ENCODE measurements around the gene COTL1.

DNA sequence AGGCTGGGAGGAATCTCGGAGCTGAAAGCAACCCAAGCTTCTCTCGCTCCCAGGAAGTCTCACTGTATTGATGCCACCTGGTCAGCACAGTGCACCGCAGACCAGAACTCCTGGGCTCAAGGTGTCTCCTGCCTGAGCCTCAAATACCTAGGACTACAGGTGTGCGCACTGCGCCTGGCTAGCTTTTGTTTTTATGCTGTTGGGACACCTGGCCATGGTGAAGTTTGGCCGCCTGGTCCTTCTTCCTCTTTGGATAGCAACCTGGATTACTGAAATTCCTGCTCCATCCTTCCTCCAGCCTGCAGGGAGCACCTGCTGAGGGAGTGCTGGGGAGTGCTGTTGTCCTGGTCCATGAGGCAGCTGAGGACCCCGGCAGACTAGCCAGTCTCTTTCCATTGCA is 56.6 kb downstream of the COTL1 start:
- TF ChIP-seq, protein P1, sequence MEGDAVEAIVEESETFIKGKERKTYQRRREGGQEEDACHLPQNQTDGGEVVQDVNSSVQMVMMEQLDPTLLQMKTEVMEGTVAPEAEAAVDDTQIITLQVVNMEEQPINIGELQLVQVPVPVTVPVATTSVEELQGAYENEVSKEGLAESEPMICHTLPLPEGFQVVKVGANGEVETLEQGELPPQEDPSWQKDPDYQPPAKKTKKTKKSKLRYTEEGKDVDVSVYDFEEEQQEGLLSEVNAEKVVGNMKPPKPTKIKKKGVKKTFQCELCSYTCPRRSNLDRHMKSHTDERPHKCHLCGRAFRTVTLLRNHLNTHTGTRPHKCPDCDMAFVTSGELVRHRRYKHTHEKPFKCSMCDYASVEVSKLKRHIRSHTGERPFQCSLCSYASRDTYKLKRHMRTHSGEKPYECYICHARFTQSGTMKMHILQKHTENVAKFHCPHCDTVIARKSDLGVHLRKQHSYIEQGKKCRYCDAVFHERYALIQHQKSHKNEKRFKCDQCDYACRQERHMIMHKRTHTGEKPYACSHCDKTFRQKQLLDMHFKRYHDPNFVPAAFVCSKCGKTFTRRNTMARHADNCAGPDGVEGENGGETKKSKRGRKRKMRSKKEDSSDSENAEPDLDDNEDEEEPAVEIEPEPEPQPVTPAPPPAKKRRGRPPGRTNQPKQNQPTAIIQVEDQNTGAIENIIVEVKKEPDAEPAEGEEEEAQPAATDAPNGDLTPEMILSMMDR (CRISPR knock-in tag; IDR thresholded peaks at IDR 0.05), result no peak
- TF ChIP-seq RAD21 (CRISPR knock-in tag; IDR thresholded peaks at IDR 0.05), result no peak
- no peak for TF ChIP-seq KAT7 (CRISPR knock-in tag; IDR thresholded peaks at IDR 0.05; ENCODE audit: borderline replicate concordance)
- TF ChIP-seq ZNF138 (CRISPR knock-in tag; IDR thresholded peaks at IDR 0.05; ENCODE audit: low read depth), result no peak
- TF ChIP-seq, protein P2, sequence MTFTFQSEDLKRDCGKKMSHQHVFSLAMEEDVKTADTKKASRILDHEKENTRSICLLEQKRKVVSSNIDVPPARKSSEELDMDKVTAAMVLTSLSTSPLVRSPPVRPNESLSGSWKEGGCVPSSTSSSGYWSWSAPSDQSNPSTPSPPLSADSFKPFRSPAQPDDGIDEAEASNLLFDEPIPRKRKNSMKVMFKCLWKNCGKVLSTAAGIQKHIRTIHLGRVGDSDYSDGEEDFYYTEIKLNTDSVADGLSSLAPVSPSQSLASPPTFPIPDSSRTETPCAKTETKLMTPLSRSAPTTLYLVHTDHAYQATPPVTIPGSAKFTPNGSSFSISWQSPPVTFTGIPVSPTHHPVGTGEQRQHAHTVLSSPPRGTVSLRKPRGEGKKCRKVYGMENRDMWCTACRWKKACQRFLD (CRISPR knock-in tag; IDR thresholded peaks at IDR 0.05; ENCODE audit: borderline replicate concordance), result no peak
- no peak for TF ChIP-seq TAF1 (CRISPR knock-in tag; IDR thresholded peaks at IDR 0.05)
- no peak for TF ChIP-seq EZH2 (conservative IDR thresholded peaks at IDR 0.05; ENCODE audit: low read depth, low read length)
- no peak for TF ChIP-seq ZNF619 (CRISPR knock-in tag; IDR thresholded peaks at IDR 0.05)
- TF ChIP-seq ZNF274 (CRISPR knock-in tag; IDR thresholded peaks at IDR 0.05), result no peak
- no peak for TF ChIP-seq ETV5 (CRISPR knock-in tag; IDR thresholded peaks at IDR 0.05; ENCODE audit: borderline replicate concordance)
- no peak for TF ChIP-seq SMARCE1 (IDR thresholded peaks at IDR 0.05; ENCODE audit: borderline replicate concordance)
- TF ChIP-seq POLR2A (IDR thresholded peaks at IDR 0.05; ENCODE audit: insufficient read depth in 1 of 2, low read depth in 2 of 2, low read length in 2 of 2), result no peak
- TF ChIP-seq MYC (CRISPR knock-in tag; IDR thresholded peaks at IDR 0.05; ENCODE audit: borderline replicate concordance), result no peak
